Bronchial epithelial cell (primary cell): ENCODE data around the gene IL17F. TPM values are rescaled to one million over a fixed set of nuclear protein-coding genes. Genes with fewer than 3 reads are reported as not detected.

Experiments
- DNase-seq: peaks from one replicate; pipeline ENCODE4 v3.0.0-alpha.2; 2010; ENCODE audit warnings: low read depth
- FAIRE-seq: peaks from 2 replicates; lab custom pipeline; 2011; peaks lifted over from hg19 to GRCh38; lab: Jason Lieb, UNC
- H3K27me3 ChIP-seq: 2 replicates; pipeline ENCODE4 v1.5.1; 2011; ENCODE audit warnings: low read length; ENCODE audit not compliant: control insufficient read depth, insufficient read depth
- H3K36me3 ChIP-seq: 2 replicates; pipeline ENCODE4 v1.5.1; 2011; ENCODE audit warnings: low read length; ENCODE audit not compliant: control insufficient read depth, insufficient read depth
- H3K4me3 ChIP-seq: 2 replicates; pipeline ENCODE4 v1.5.1; 2011; ENCODE audit warnings: mild to moderate bottlenecking, low read depth, low read length, control low read depth
- CTCF ChIP-seq: IDR thresholded peaks from 2 replicates; pipeline ENCODE4 v1.5.1; 2011; ENCODE audit warnings: mild to moderate bottlenecking, moderate library complexity, low read length, control low read depth, inconsistent platforms; ENCODE audit not compliant: insufficient read depth, severe bottlenecking
- total RNA-seq: library from RNA; depleted of rRNA; stranded (reverse); fragments of >200 nt; gene quantifications from 2 replicates; pipeline ENCODE4 v1.2.1, GENCODE V29; 2014

The IL17F gene
- total RNA-seq, 1 donor from 2014 or later = not detected

- no peak for TF ChIP-seq CTCF
- no peaks in the 10 kb centered on the region for H3K36me3 ChIP-seq
- no peak for FAIRE-seq
- no peaks in the 10 kb centered on the region for H3K27me3 ChIP-seq
- DNase-seq = no peak
- peak overlapping the region; percentile 76 for H3K4me3 ChIP-seq
Measured at GRCh38 chr6:52285177-52286068, 41.1 kb upstream of the IL17F start.

GRCh38 chr6:52284460-52285176, 40.3 kb upstream of the IL17F start, which contains the start of gene MCM3:
TSS of gene MCM3 (minus strand) at chr6:52284742. CDS start at chr6:52284674, 68 bp downstream.
- no peaks in the 10 kb centered on the region for H3K36me3 ChIP-seq
- peak; percentile 99 for DNase-seq
- FAIRE-seq = peak; percentile 79
- no peaks in the 10 kb centered on the region for H3K27me3 ChIP-seq
- H3K4me3 ChIP-seq = peak within 1 kb of the TSS; percentile 76
- no peak for TF ChIP-seq CTCF

- DNase-seq = no peak
- Histone ChIP-seq H3K4me3 (peak overlapping the region; percentile 76), H3K36me3 (peaks cover 2% of the 10 kb centered on the region), H3K27me3 (no peaks in the 10 kb centered on the region)
- no peak for FAIRE-seq
- TF ChIP-seq CTCF = no peak
Measured at GRCh38 chr6:52284131-52284459, 39.8 kb upstream of the IL17F start.

GRCh38 chr6:52283111-52283510, 38.8 kb upstream of the IL17F start:
- DNase-seq = no peak
- H3K4me3 ChIP-seq = no peak overlapping the region

GRCh38 chr6:52276130-52276529, 31.8 kb upstream of the IL17F start:
- Histone ChIP-seq H3K36me3 (peaks cover 17% of the 10 kb centered on the region), H3K4me3 (no peak overlapping the region), H3K27me3 (no peaks in the 10 kb centered on the region)
- TF ChIP-seq CTCF = no peak
- DNase-seq = no peak
- no peak for FAIRE-seq

More at GRCh38 chr6:52283111-52283510, 38.8 kb upstream of the IL17F start:
- peaks cover 7% of the 10 kb centered on the region for H3K36me3 ChIP-seq
- no peak for FAIRE-seq
- no peak for TF ChIP-seq CTCF
- H3K27me3 ChIP-seq = no peaks in the 10 kb centered on the region
